ENCODE measurements around the gene ZNF30.
A peak's percentile ranks its signal among the peaks of the same experiment; 100 is the strongest.
"Not testable (repeated sequence)": the region's sequence is repeated elsewhere in the genome, so short reads cannot be mapped to it uniquely, and the experiment has no call there.

ZNF30 gene

GRCh38 chr19:34991542-34992333 is 65.0 kb downstream of the ZNF30 start:
- Histone ChIP-seq H3K9me3 (replicated peaks in 1 of 2; ENCODE audit: control insufficient read depth in 2 of 2, insufficient read depth in 1 of 2, low read depth in 1 of 2, low read length in 2 of 2) (peaks cover 0 to 4% of the 10 kb centered on the region in 2 donors), H2BK120ac (ENCODE audit: low read depth, low read length) (no peak overlapping the region), H2AK5ac (ENCODE audit: low read depth, low read length) (no peak overlapping the region), H4K91ac (ENCODE audit: low read depth, low read length, poor library complexity) (no peak overlapping the region), H3K4me1 (ENCODE audit: control insufficient read depth in 2 of 2, insufficient read depth in 1 of 2, low read depth in 1 of 2, low read length in 2 of 2) (no peaks in the 10 kb centered on the region), H3K4ac (ENCODE audit: low read length) (no peak overlapping the region), H3K4me3 (ENCODE audit: low read length in 2 of 2) (no peak overlapping the region), H3K4me2 (ENCODE audit: insufficient read depth, low read length, poor library complexity, severe bottlenecking) (no peak overlapping the region), H3K14ac (ENCODE audit: low read length) (no peak overlapping the region), H3K36me3 (replicated peaks in 1 of 2; ENCODE audit: control insufficient read depth in 2 of 2, insufficient read depth in 2 of 2, low read length in 2 of 2) (no peaks in the 10 kb centered on the region), H3K18ac (ENCODE audit: low read length) (no peak overlapping the region), H4K8ac (ENCODE audit: low read depth, low read length) (no peak overlapping the region), H2BK12ac (ENCODE audit: low read length) (no peak overlapping the region), H3K79me1 (ENCODE audit: low read depth, low read length) (no peaks in the 10 kb centered on the region), H3K9ac (ENCODE audit: low read depth, low read length, poor library complexity) (no peak overlapping the region), H2BK15ac (ENCODE audit: low read length) (no peak overlapping the region), H2AFZ (ENCODE audit: low read length) (no peak overlapping the region), H3K27me3 (ENCODE audit: control insufficient read depth in 3 of 3, insufficient read depth in 3 of 3, low read depth in 1 of 3, low read length in 3 of 3) (no peaks in the 10 kb centered on the region), H2BK5ac (ENCODE audit: low read length) (no peak overlapping the region), H3K27ac (replicated peaks; ENCODE audit: low read length) (no peak overlapping the region), H3K23ac (ENCODE audit: low read depth, low read length, poor library complexity) (no peak overlapping the region)
- no peak for DNase-seq (ENCODE audit: low spot score)
- no CpG with 5 or more reads among the region's 8 CpGs for WGBS, 2 donors (ENCODE audit: extremely low coverage in 2 of 2, insufficient read length in 2 of 2, insufficient replicate concordance in 1 of 2)

GRCh38 chr19:34992582-34992981 is 65.9 kb downstream of the ZNF30 start:
- not testable (repeated sequence) for H3K4me2 ChIP-seq (ENCODE audit: insufficient read depth, low read length, poor library complexity, severe bottlenecking); H3K23ac ChIP-seq (ENCODE audit: low read depth, low read length, poor library complexity); H4K8ac ChIP-seq (ENCODE audit: low read depth, low read length); H3K18ac ChIP-seq (ENCODE audit: low read length); H2BK15ac ChIP-seq (ENCODE audit: low read length); H3K27me3 ChIP-seq (ENCODE audit: control insufficient read depth in 3 of 3, insufficient read depth in 3 of 3, low read depth in 1 of 3, low read length in 3 of 3); H3K36me3 ChIP-seq (replicated peaks in 1 of 2; ENCODE audit: control insufficient read depth in 2 of 2, insufficient read depth in 2 of 2, low read length in 2 of 2); H2BK12ac ChIP-seq (ENCODE audit: low read length); H3K14ac ChIP-seq (ENCODE audit: low read length); H4K91ac ChIP-seq (ENCODE audit: low read depth, low read length, poor library complexity); H2BK5ac ChIP-seq (ENCODE audit: low read length); H3K9ac ChIP-seq (ENCODE audit: low read depth, low read length, poor library complexity); H2BK120ac ChIP-seq (ENCODE audit: low read depth, low read length); H3K4me3 ChIP-seq (ENCODE audit: low read length in 2 of 2); H3K4ac ChIP-seq (ENCODE audit: low read length); DNase-seq (ENCODE audit: low spot score); H3K27ac ChIP-seq (replicated peaks; ENCODE audit: low read length); H3K79me1 ChIP-seq (ENCODE audit: low read depth, low read length); H3K4me1 ChIP-seq (ENCODE audit: control insufficient read depth in 2 of 2, insufficient read depth in 1 of 2, low read depth in 1 of 2, low read length in 2 of 2); H2AK5ac ChIP-seq (ENCODE audit: low read depth, low read length); H3K9me3 ChIP-seq (replicated peaks in 1 of 2; ENCODE audit: control insufficient read depth in 2 of 2, insufficient read depth in 1 of 2, low read depth in 1 of 2, low read length in 2 of 2); H2AFZ ChIP-seq (ENCODE audit: low read length)
- WGBS, 2 donors (ENCODE audit: extremely low coverage in 2 of 2, insufficient read length in 2 of 2, insufficient replicate concordance in 1 of 2) = no CpG with 5 or more reads among the region's 7 CpGs

- H2BK12ac ChIP-seq (ENCODE audit: low read length) = no peak overlapping the region
- no peak overlapping the region for H4K91ac ChIP-seq (ENCODE audit: low read depth, low read length, poor library complexity)
- no peak overlapping the region for H3K14ac ChIP-seq (ENCODE audit: low read length)
- no peak overlapping the region for H2BK120ac ChIP-seq (ENCODE audit: low read depth, low read length)
- no CpG with 5 or more reads among the region's 9 CpGs for WGBS, 2 donors (ENCODE audit: extremely low coverage in 2 of 2, insufficient read length in 2 of 2, insufficient replicate concordance in 1 of 2)
- no peak overlapping the region for H3K4ac ChIP-seq (ENCODE audit: low read length)
- H3K9ac ChIP-seq (ENCODE audit: low read depth, low read length, poor library complexity) = no peak overlapping the region
- peaks cover 6 to 7% of the 10 kb centered on the region in 2 donors for H3K4me1 ChIP-seq (ENCODE audit: control insufficient read depth in 2 of 2, insufficient read depth in 1 of 2, low read depth in 1 of 2, low read length in 2 of 2)
- H3K27ac ChIP-seq (replicated peaks; ENCODE audit: low read length) = no peak overlapping the region
- no peak overlapping the region for H2BK15ac ChIP-seq (ENCODE audit: low read length)
- no peak overlapping the region for H2BK5ac ChIP-seq (ENCODE audit: low read length)
- no peak overlapping the region for H3K4me3 ChIP-seq (ENCODE audit: low read length in 2 of 2)
- no peak for DNase-seq (ENCODE audit: low spot score)
- H3K23ac ChIP-seq (ENCODE audit: low read depth, low read length, poor library complexity) = peak overlapping the region; percentile 10
- no peaks in the 10 kb centered on the region for H3K36me3 ChIP-seq (replicated peaks in 1 of 2; ENCODE audit: control insufficient read depth in 2 of 2, insufficient read depth in 2 of 2, low read length in 2 of 2)
- no peak overlapping the region for H2AFZ ChIP-seq (ENCODE audit: low read length)
- no peak overlapping the region for H2AK5ac ChIP-seq (ENCODE audit: low read depth, low read length)
- H3K27me3 ChIP-seq (ENCODE audit: control insufficient read depth in 3 of 3, insufficient read depth in 3 of 3, low read depth in 1 of 3, low read length in 3 of 3) = no peaks in the 10 kb centered on the region
- no peak overlapping the region for H4K8ac ChIP-seq (ENCODE audit: low read depth, low read length)
- no peak overlapping the region for H3K18ac ChIP-seq (ENCODE audit: low read length)
- H3K79me1 ChIP-seq (ENCODE audit: low read depth, low read length) = no peaks in the 10 kb centered on the region
- H3K4me2 ChIP-seq (ENCODE audit: insufficient read depth, low read length, poor library complexity, severe bottlenecking) = no peak overlapping the region
- peaks cover 0 to 4% of the 10 kb centered on the region in 2 donors for H3K9me3 ChIP-seq (replicated peaks in 1 of 2; ENCODE audit: control insufficient read depth in 2 of 2, insufficient read depth in 1 of 2, low read depth in 1 of 2, low read length in 2 of 2)
These were observed 67.6 kb downstream of the ZNF30 start for GRCh38 chr19:34994286-34994642.
